ENCODE measurements around the gene CPSF6. TPM values are rescaled to one million over a fixed set of nuclear protein-coding genes. Genes with fewer than 3 reads are reported as not detected.

The CPSF6 gene
- total RNA-seq, 4 donors from 2014 or later = 17.6 to 49.2 (median 29.0) TPM

DNA sequence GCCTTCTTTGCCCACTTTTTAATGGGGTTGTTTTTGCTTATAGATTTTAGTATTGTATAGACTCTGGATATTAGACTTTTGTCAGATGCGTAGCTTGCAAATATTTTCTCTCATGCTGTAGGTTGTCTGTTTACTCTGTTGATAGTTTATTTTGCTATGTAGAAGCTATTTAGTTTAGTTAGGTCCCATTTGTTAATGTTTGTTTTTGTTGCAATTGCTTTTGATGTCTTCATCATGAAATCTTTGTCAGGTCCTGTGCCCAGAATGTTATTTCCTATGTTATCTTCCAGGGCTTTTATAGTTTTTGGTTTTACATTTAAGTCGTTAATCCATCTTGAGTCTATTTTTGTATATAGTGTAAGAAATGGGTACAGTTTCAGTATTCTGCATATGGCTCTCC is 78.9 kb downstream of the CPSF6 start:
- WGBS = 88% methylated on average over 2 of the region's 2 CpGs
- DNase-seq (ENCODE audit: extremely low spot score) = no peak
- Histone ChIP-seq H3K27me3 (no peaks in the 10 kb centered on the region), H3K27ac (replicated peaks in 1 of 4) (no peak overlapping the region), H3K4me1 (no peaks in the 10 kb centered on the region), H3K4me3 (no peak overlapping the region), H3K36me3 (no peaks in the 10 kb centered on the region), H3K9me3 (peaks cover 0 to 3% (median 0%) of the 10 kb centered on the region in 4 donors)
- no peak for TF ChIP-seq POLR2A (IDR thresholded peaks at IDR 0.05; ENCODE audit: low read depth)
- no peak for TF ChIP-seq POLR2AphosphoS5 (IDR thresholded peaks at IDR 0.05)
- TF ChIP-seq, protein P1, sequence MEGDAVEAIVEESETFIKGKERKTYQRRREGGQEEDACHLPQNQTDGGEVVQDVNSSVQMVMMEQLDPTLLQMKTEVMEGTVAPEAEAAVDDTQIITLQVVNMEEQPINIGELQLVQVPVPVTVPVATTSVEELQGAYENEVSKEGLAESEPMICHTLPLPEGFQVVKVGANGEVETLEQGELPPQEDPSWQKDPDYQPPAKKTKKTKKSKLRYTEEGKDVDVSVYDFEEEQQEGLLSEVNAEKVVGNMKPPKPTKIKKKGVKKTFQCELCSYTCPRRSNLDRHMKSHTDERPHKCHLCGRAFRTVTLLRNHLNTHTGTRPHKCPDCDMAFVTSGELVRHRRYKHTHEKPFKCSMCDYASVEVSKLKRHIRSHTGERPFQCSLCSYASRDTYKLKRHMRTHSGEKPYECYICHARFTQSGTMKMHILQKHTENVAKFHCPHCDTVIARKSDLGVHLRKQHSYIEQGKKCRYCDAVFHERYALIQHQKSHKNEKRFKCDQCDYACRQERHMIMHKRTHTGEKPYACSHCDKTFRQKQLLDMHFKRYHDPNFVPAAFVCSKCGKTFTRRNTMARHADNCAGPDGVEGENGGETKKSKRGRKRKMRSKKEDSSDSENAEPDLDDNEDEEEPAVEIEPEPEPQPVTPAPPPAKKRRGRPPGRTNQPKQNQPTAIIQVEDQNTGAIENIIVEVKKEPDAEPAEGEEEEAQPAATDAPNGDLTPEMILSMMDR (IDR thresholded peaks at IDR 0.05) = no peak
- no peak for TF ChIP-seq EP300 (IDR thresholded peaks at IDR 0.05)
- intact Hi-C loops (cut with DNase I) = no loop called here

DNA sequence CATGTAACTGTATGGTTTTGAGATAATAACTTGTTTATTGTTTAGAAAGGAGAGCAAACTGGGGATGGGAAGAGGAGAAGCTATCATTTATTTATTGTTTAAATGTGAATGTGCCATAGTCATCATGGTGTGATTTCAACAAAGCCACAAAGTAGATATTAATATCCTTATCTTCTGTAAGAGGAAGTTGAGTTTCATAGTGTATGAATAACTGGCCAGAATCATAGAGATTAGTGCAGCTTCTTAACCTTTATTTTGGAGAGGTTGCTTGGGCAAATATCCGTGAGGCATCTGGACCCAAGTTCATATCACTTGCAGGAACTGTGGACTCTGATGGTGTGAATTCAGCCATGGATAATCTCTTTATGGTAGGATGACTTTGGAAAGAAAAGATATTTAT is 82.0 kb downstream of the CPSF6 start:
- 78% methylated on average over 1 of the region's 1 CpG for WGBS
- H3K27me3 ChIP-seq = no peaks in the 10 kb centered on the region
- no peaks in the 10 kb centered on the region for H3K9me3 ChIP-seq
- intact Hi-C loops (cut with DNase I) = no loop called here
- no peak overlapping the region for H3K4me3 ChIP-seq
- H3K4me1 ChIP-seq = no peaks in the 10 kb centered on the region
- TF ChIP-seq POLR2A (IDR thresholded peaks at IDR 0.05; ENCODE audit: low read depth) (no peak), POLR2AphosphoS5 (IDR thresholded peaks at IDR 0.05) (no peak), EP300 (IDR thresholded peaks at IDR 0.05) (no peak)
- TF ChIP-seq, protein P1 (IDR thresholded peaks at IDR 0.05) = no peak
- no peak overlapping the region for H3K27ac ChIP-seq (replicated peaks in 1 of 4)
- DNase-seq (ENCODE audit: extremely low spot score) = no peak
- no peaks in the 10 kb centered on the region for H3K36me3 ChIP-seq

Other genes starting within 250 kb of the CPSF6 start
- 10 to 100 TPM in 3 of 4 donors, 1 to 10 TPM in 1; 8.8 to 95.3 (median 34.0) TPM for gene LYZ, start 108.8 kb downstream of the CPSF6 start, total RNA-seq
- 10 to 100 TPM in 2 of 4 donors, 1 to 10 TPM in 2; 5.7 to 17.6 (median 11.5) TPM for gene YEATS4, start 120.2 kb downstream of the CPSF6 start, total RNA-seq
- gene FRS2, start 230.8 kb downstream of the CPSF6 start, total RNA-seq = 10 to 100 TPM; 36.5 to 60.3 (median 43.8) TPM